ENCODE measurements around the gene CCDC32. TPM values are rescaled to one million over a fixed set of nuclear protein-coding genes. Genes with fewer than 3 reads are reported as not detected.

Gene CCDC32
- total and polyA plus RNA-seq, 2 of the 8 experiments (the other 6 are each of a cell fraction or from before 2014, with no cell fraction given) = 8.9 to 12.1 TPM

- no peak overlapping the region for H2BK20ac ChIP-seq (ENCODE audit: low read length)
- no peak overlapping the region for H2BK5ac ChIP-seq (ENCODE audit: low read depth, low read length)
- no peak overlapping the region for H2AK5ac ChIP-seq (ENCODE audit: low read depth, low read length)
- no peak overlapping the region for H3K4me2 ChIP-seq (ENCODE audit: insufficient read depth in 1 of 2, low read depth in 2 of 2, low read length in 2 of 2)
- no peaks in the 10 kb centered on the region for H4K20me1 ChIP-seq (replicated peaks in 1 of 2; ENCODE audit: control insufficient read depth in 1 of 2, insufficient read depth in 2 of 2, low read length in 2 of 2)
- ChIA-PET CTCF (ENCODE audit: partially characterized antibody) (no interaction called here), POLR2A (ENCODE audit: partially characterized antibody) (no interaction called here)
- H3K4me3 ChIP-seq (ENCODE audit: extremely low read depth in 1 of 4, insufficient read depth in 2 of 4, low read depth in 3 of 4, low read length in 4 of 4) = no peak overlapping the region
- WGBS, 2 experiments (ENCODE audit: extremely low coverage in 1 of 2, insufficient coverage in 1 of 2, insufficient read length in 1 of 2, insufficient replicate concordance in 2 of 2, low coverage in 1 of 2, low lambda C conversion rate in 2 of 2, missing lambda C conversion rate in 1 of 2) = 92% methylated on average over 3 of the region's 3 CpGs; no CpG with 5 or more reads in 1 of the 2 experiments
- H2BK15ac ChIP-seq (ENCODE audit: low read length) = no peak overlapping the region
- no peak overlapping the region for H3K27ac ChIP-seq (ENCODE audit: low read depth, low read length)
- no peak overlapping the region for H2BK120ac ChIP-seq (replicated peaks; ENCODE audit: low read depth, low read length)
- H4K5ac ChIP-seq (ENCODE audit: insufficient read length, low read depth, low read length) = no peak overlapping the region
- H3K9me3 ChIP-seq (ENCODE audit: insufficient read depth in 2 of 2, low read depth in 1 of 2, low read length in 1 of 2) = no peaks in the 10 kb centered on the region
- H3K79me1 ChIP-seq (ENCODE audit: low read depth, low read length) = no peaks in the 10 kb centered on the region; the same call in 1 of the 2 replicates
- H2BK12ac ChIP-seq (ENCODE audit: low read depth, low read length) = no peak overlapping the region
- FAIRE-seq (no peak), DNase-seq (ENCODE audit: low read depth in 1 of 2, low spot score in 2 of 2) (no peak)
- no peak overlapping the region for H3K4ac ChIP-seq (replicated peaks; ENCODE audit: insufficient read length, low read depth, low read length)
- H3K9ac ChIP-seq (replicated peaks in 1 of 4; ENCODE audit: extremely low read depth in 1 of 4, low read depth in 3 of 4, low read length in 3 of 4) = no peak overlapping the region
- no peak overlapping the region for H3K23ac ChIP-seq (ENCODE audit: insufficient read length)
- no peaks in the 10 kb centered on the region for H3K27me3 ChIP-seq (replicated peaks in 1 of 4; ENCODE audit: control insufficient read depth in 3 of 4, extremely low read depth in 1 of 4, insufficient read depth in 3 of 4, low read length in 3 of 4)
- no peaks in the 10 kb centered on the region for H3K4me1 ChIP-seq (replicated peaks in 1 of 4; ENCODE audit: control insufficient read depth in 3 of 4, insufficient read depth in 4 of 4, low read length in 3 of 4)
- no peaks in the 10 kb centered on the region for H3K23me2 ChIP-seq (ENCODE audit: low read depth, low read length)
- no peak overlapping the region for H2AFZ ChIP-seq (ENCODE audit: low read length)
- H3K79me2 ChIP-seq (ENCODE audit: control insufficient read depth in 1 of 2, insufficient read depth in 2 of 2, low read length in 2 of 2) = no peaks in the 10 kb centered on the region
- no peak overlapping the region for H3K14ac ChIP-seq (ENCODE audit: insufficient read length)
- no peaks in the 10 kb centered on the region for H3K36me3 ChIP-seq (ENCODE audit: control insufficient read depth in 2 of 4, insufficient read depth in 4 of 4, low read length in 3 of 4)
- no peak for TF ChIP-seq SP2 (IDR thresholded peaks at IDR 0.05; ENCODE audit: low read length)
- TF ChIP-seq SIX5 (IDR thresholded peaks at IDR 0.05; ENCODE audit: low read depth, low read length) = no peak
- no peak for TF ChIP-seq KDM5A (IDR thresholded peaks at IDR 0.05; ENCODE audit: low read length)
- no peak overlapping the region for H3K18ac ChIP-seq (ENCODE audit: extremely low read depth, low read length)
- no peak overlapping the region for H4K91ac ChIP-seq (replicated peaks; ENCODE audit: insufficient read length, low read length)
- H3K56ac ChIP-seq (replicated peaks; ENCODE audit: insufficient read length, low read depth, low read length) = no peak overlapping the region
- H4K8ac ChIP-seq (ENCODE audit: extremely low read depth, insufficient read depth, low read length) = no peak overlapping the region
Observed at GRCh38 chr15:40543082-40543481, 21.8 kb downstream of the CCDC32 start.
